Heart right ventricle (tissue), 16 donors: ENCODE data around the gene VPS54. TPM values are rescaled to one million over a fixed set of nuclear protein-coding genes. Genes with fewer than 3 reads are reported as not detected.
A peak's percentile ranks its signal among the peaks of the same experiment; 100 is the strongest.

ENCODE experiments used
- ATAC-seq, 8 donors: fragments of 200-7000 bp; cut with Tn5 transposase; one replicate each; pipeline ENCODE4 v1.9.1; 2020; ENCODE audit warnings: mild to moderate bottlenecking in 8 of 8, moderate library complexity in 8 of 8, moderate number of reproducible peaks in 1 of 8
- DNase-seq, 2 donors: peaks; one replicate each; pipeline ENCODE4 v3.0.0-alpha.2; 2020
- H3K27ac ChIP-seq, 10 donors: fragments of 200-600 bp; sonication (generic) in 2 of 10; one replicate each; pipeline versions ENCODE4 v1.5.0 to v1.8.0; 2020 to 2022; ENCODE audit warnings: mild to moderate bottlenecking in 3 of 10
- H3K27me3 ChIP-seq, 7 donors: fragments of 200-600 bp; one replicate each; pipeline ENCODE4 v1.8.0; 2021 to 2022; ENCODE audit warnings: mild to moderate bottlenecking in 2 of 7
- H3K36me3 ChIP-seq, 9 donors: fragments of 200-600 bp; sonication (generic) in 1 of 9; one replicate each; pipeline versions ENCODE4 v1.5.0 to v1.8.0; 2020 to 2022; ENCODE audit warnings: mild to moderate bottlenecking in 2 of 9
- H3K4me1 ChIP-seq, 9 donors: fragments of 200-600 bp; sonication (generic) in 1 of 9; one replicate each; pipeline versions ENCODE4 v1.5.0 to v1.8.0; 2020 to 2022; ENCODE audit warnings: mild to moderate bottlenecking in 4 of 9
- H3K4me3 ChIP-seq, 10 donors: fragments of 200-600 bp; sonication (generic) in 2 of 10; one replicate each; pipeline versions ENCODE4 v1.5.0 to v1.8.0; 2020 to 2022; ENCODE audit warnings: mild to moderate bottlenecking in 7 of 10, moderate library complexity in 2 of 10
- H3K9me3 ChIP-seq, 11 donors: fragments of 200-600 bp in 10 of 11; sonication (generic) in 2 of 11; one replicate each; pipeline versions ENCODE4 v1.5.0 to v1.8.0; 2013 to 2022; ENCODE audit warnings: mild to moderate bottlenecking in 2 of 11, control low read depth in 1 of 11, moderate library complexity in 1 of 11
- CTCF ChIP-seq, 9 donors: fragments of 200-600 bp; sonication (generic) in 2 of 9; IDR thresholded peaks; one replicate each; pipeline versions ENCODE4 v1.5.0 to v1.8.0; 2021 to 2022; ENCODE audit warnings: antibody characterized with exemption in 9 of 9, mild to moderate bottlenecking in 5 of 9, moderate library complexity in 1 of 9
- WGBS, 2 donors: extraction: QIAGEN DNeasy Blood & Tissue Kit; methylation state at CpG; one replicate each; pipeline ENCODE4 v1.1.7; 2013; ENCODE audit warnings: inconsistent platforms in 1 of 2; 5-methylcytosine and 5-hydroxymethylcytosine counted together
- intact Hi-C, 10 donors: fragments of 100-400 bp; cut with DNase I; formaldehyde crosslinking; loops; one replicate each; pipeline versions ENCODE4 v1.11.1 to v1.14.2; 2022
- polyA plus RNA-seq, 2 donors: library from polyadenylated mRNA; stranded (reverse); fragments of 200-250 nt; gene quantifications; one replicate each; pipeline ENCODE4 v1.2.3, GENCODE V29; 2013
- total RNA-seq, 10 donors: library from RNA; stranded (reverse); fragmentation: NEBNext Ultra II Directional in 3 of 10; extraction: Animal tissue kit (Norgen Biotek cat#: 25700) in 3 of 10; gene quantifications; one replicate each; pipeline versions ENCODE4 v1.2.1 to v1.2.4, GENCODE V29; 2021 to 2023
- donor health status: Arrhythmogenic right ventricular cardiomyopathy.
- donor health status: ischemic (EF 13 %, LVEDD 7.1; RV severe dilation, severe dysfunction).
- donor health status: healthy with polysubstance abuse.
- donor health status: DM: no; HTN: yes; CAD: no.
- donor health status: DM: no; HTN: no; CAD: no.
- donor health status: ischemic (EF 25% LVEDD 6.9; RV normal size, moderate dysfunction).
- donor health status: ischemic (EF 25% LVEDD 5.7; RV mildly dilated, moderate dysfunction).
- donor health status: healthy.
- donor health status: DM: yes; HTN: yes; CAD: no.
- donor health status: Ischemic cardiomyopathy.
- donor health status: ischemic (EF 35%, LVEDD 5.7; RV mildly dilated, moderate dysfunction).
- donor health status: nonischemic (EF 11% LVEDD 7.7; RV severe dilation, severe dysfunction).
- donor health status: DM: yes; HTN: yes; CAD: no.
- donor health status: PGD.
- donor health status: ischemic (EF 29% LVEDD 5.4; RV normal size, mild dysfunction).
- donor health status: nonischemic (EF 23%, LVEDD 6.1; RV moderate dilation, normal function).

The VPS54 gene
- total and polyA plus RNA-seq, 12 donors = 8.3 to 12.7 (median 10.5) TPM

- DNase-seq = no peak
- H3K27me3 ChIP-seq = no peaks in the 10 kb centered on the region
- H3K4me1 ChIP-seq = no peaks in the 10 kb centered on the region
- H3K36me3 ChIP-seq = peaks cover 0 to 100% (median 40%) of the 10 kb centered on the region in 9 donors
- intact Hi-C loops = no loop called here
- TF ChIP-seq CTCF (IDR thresholded peaks at IDR 0.05) = no peak
- 96 to 98% methylated on average over 1 of the region's 1 CpG for WGBS, 2 donors
- no peak overlapping the region for H3K27ac ChIP-seq
- ATAC-seq = no peak
- no peak overlapping the region for H3K4me3 ChIP-seq
- H3K9me3 ChIP-seq = no peaks in the 10 kb centered on the region
These were observed 104.9 kb downstream of the VPS54 start for GRCh38 chr2:63914311-63914710.

GRCh38 chr2:63903003-63903402 is 116.2 kb downstream of the VPS54 start:
- Histone ChIP-seq H3K4me3 (no peak overlapping the region), H3K36me3 (peaks cover 0 to 93% (median 29%) of the 10 kb centered on the region in 9 donors), H3K27me3 (no peaks in the 10 kb centered on the region), H3K4me1 (peaks cover 0 to 14% (median 0%) of the 10 kb centered on the region in 9 donors), H3K27ac (no peak overlapping the region), H3K9me3 (peaks cover 0 to 32% (median 7%) of the 10 kb centered on the region in 11 donors)
- intact Hi-C loops = no loop called here
- ATAC-seq (no peak), DNase-seq (no peak)
- 97 to 98% methylated on average over 2 of the region's 2 CpGs for WGBS, 2 donors
- TF ChIP-seq CTCF (IDR thresholded peaks at IDR 0.05) = no peak

GRCh38 chr2:63902149-63902548 is 117.1 kb downstream of the VPS54 start:
- Histone ChIP-seq H3K9me3 (peaks cover 0 to 32% (median 7%) of the 10 kb centered on the region in 11 donors), H3K4me1 (peaks cover 0 to 14% (median 0%) of the 10 kb centered on the region in 9 donors), H3K36me3 (peaks cover 0 to 93% (median 32%) of the 10 kb centered on the region in 9 donors), H3K27ac (no peak overlapping the region), H3K4me3 (no peak overlapping the region), H3K27me3 (no peaks in the 10 kb centered on the region)
- TF ChIP-seq CTCF (IDR thresholded peaks at IDR 0.05) = no peak
- DNase-seq = no peak
- intact Hi-C loops = no loop called here
- no peak for ATAC-seq

- H3K4me1 ChIP-seq = peaks cover 0 to 17% (median 0%) of the 10 kb centered on the region in 9 donors
- WGBS, 2 donors = 64 to 65% methylated on average over 1 of the region's 1 CpG
- peaks cover 0 to 96% (median 27%) of the 10 kb centered on the region in 9 donors for H3K36me3 ChIP-seq
- intact Hi-C loops = no loop called here
- H3K27ac ChIP-seq = no peak overlapping the region
- peaks cover 0 to 23% (median 7%) of the 10 kb centered on the region in 11 donors for H3K9me3 ChIP-seq
- no peak for DNase-seq
- H3K4me3 ChIP-seq = no peak overlapping the region
- no peaks in the 10 kb centered on the region for H3K27me3 ChIP-seq
- peak in 4 of 8 donors; percentile 41 to 69 (median 53) for ATAC-seq
- TF ChIP-seq CTCF (IDR thresholded peaks at IDR 0.05) = no peak
These were observed 119.6 kb downstream of the VPS54 start for GRCh38 chr2:63899639-63900038.
